GM12892 (cell line): ENCODE measurements around the gene ABHD12.

Source experiments
- POLR2A ChIP-seq: IDR thresholded peaks from 2 replicates; pipeline ENCODE4 v1.6.1; 2011; ENCODE audit warnings: low read depth, low read length, control low read depth
- POLR2AphosphoS5 ChIP-seq: IDR thresholded peaks from 2 replicates; pipeline ENCODE4 v1.6.1; 2011; ENCODE audit warnings: low read depth, low read length, control low read depth

- no peak for TF ChIP-seq POLR2A
- no peak for TF ChIP-seq POLR2AphosphoS5
Observed at GRCh38 chr20:25285856-25286798, 104.5 kb downstream of the ABHD12 start.
